NCI-H2029 (cell line): ENCODE data around the gene BMP3.

Source experiments
- DNase-seq: peaks from one replicate; lab custom pipeline; 2025; lab: John Stamatoyannopoulos, UW

BMP3 gene

DNA sequence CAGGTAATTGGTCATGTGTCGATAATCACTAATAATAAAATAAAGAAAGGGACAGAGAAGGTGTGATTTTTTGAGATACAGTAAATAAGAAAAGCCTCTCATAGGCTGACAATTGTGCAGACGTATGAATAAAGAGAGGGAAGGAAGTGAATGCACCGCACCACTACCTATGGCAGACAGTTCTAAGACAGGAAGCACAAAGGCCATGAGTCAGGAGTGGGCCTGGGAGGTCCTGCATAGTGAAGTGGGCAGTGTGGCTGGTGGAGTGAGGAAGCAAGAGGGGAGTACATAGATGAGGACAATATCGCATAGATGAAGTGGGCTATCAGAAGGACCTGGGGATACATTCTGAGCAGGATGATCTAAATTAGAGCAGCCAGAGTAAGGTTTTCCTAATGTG, 75.6 kb downstream of the BMP3 start:
- no peak for DNase-seq
